ENCODE results near the gene WDR27. TPM values are rescaled to one million over a fixed set of nuclear protein-coding genes. Genes with fewer than 3 reads are reported as not detected.
A peak's percentile ranks its signal among the peaks of the same experiment; 100 is the strongest.

WDR27 gene
- total and polyA plus RNA-seq, 2 donors from 2014 or later = 12.3 to 45.0 TPM

DNA sequence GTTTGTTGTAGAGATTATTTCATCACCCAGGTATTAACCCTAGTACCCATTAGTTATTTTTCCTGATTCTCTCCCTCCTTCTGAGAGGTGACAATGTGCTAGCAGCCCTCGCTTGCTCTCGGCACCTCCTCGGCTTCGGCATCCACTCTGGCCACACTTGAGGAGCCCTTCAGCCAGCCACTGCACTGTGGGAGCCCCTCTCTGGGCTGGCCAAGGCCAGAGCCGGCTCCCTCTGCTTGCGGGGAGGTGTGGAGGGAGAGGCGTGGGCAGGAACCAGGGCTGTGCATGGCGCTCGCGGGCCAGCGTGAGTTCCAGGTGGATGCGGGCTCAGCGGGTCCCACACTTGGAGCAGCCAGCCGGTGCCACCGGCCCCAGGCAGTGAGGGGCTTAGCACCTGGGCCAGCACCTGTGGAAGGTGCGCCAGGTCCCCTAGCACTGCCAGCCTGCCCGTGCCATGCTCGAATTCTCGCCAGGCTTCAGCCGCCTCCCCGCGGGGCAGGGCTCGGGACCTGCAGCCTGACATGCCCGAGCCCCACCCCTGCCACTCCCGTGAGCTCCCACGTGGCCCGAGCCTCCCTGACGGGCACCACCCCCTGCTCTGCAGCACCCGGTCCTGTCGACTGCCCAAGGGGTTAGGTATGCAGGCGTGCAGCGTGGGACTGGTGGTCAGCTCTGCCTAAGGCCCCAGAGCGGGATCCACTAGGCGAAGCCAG is 221.9 kb downstream of the WDR27 start:
- DNase-seq (peak in 1 of 5 donors; percentile 70), FAIRE-seq (no peak)
- no peaks in the 10 kb centered on the region for H3K36me3 ChIP-seq (ENCODE audit: control insufficient read depth in 2 of 3, insufficient read depth in 3 of 3, low read length in 3 of 3)
- no peaks in the 10 kb centered on the region for H3K9me3 ChIP-seq (ENCODE audit: control insufficient read depth in 2 of 3, insufficient read depth in 1 of 3, low read length in 3 of 3)
- no peak overlapping the region for H3K27ac ChIP-seq (ENCODE audit: low read depth in 2 of 2, low read length in 2 of 2)
- H3K9ac ChIP-seq (ENCODE audit: low read length in 3 of 3) = no peak overlapping the region
- no peak overlapping the region for H3K4me3 ChIP-seq (ENCODE audit: low read length in 3 of 3)
- no peaks in the 10 kb centered on the region for H3K27me3 ChIP-seq (ENCODE audit: control insufficient read depth, insufficient read depth, low read length)
- no peaks in the 10 kb centered on the region for H3K4me1 ChIP-seq (ENCODE audit: control insufficient read depth in 2 of 3, insufficient read depth in 2 of 3, low read depth in 1 of 3, low read length in 3 of 3)
- intact Hi-C loops (cut with DNase I) = no loop called here
- TF ChIP-seq, protein P1, sequence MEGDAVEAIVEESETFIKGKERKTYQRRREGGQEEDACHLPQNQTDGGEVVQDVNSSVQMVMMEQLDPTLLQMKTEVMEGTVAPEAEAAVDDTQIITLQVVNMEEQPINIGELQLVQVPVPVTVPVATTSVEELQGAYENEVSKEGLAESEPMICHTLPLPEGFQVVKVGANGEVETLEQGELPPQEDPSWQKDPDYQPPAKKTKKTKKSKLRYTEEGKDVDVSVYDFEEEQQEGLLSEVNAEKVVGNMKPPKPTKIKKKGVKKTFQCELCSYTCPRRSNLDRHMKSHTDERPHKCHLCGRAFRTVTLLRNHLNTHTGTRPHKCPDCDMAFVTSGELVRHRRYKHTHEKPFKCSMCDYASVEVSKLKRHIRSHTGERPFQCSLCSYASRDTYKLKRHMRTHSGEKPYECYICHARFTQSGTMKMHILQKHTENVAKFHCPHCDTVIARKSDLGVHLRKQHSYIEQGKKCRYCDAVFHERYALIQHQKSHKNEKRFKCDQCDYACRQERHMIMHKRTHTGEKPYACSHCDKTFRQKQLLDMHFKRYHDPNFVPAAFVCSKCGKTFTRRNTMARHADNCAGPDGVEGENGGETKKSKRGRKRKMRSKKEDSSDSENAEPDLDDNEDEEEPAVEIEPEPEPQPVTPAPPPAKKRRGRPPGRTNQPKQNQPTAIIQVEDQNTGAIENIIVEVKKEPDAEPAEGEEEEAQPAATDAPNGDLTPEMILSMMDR (IDR thresholded peaks at IDR 0.05; ENCODE audit: borderline replicate concordance, extremely low read depth, insufficient read depth) = no peak

- TF ChIP-seq, protein P1 (IDR thresholded peaks at IDR 0.05; ENCODE audit: borderline replicate concordance, extremely low read depth, insufficient read depth) = no peak
- Histone ChIP-seq H3K27ac (ENCODE audit: low read depth in 2 of 2, low read length in 2 of 2) (no peak overlapping the region), H3K4me1 (ENCODE audit: control insufficient read depth in 2 of 3, insufficient read depth in 2 of 3, low read depth in 1 of 3, low read length in 3 of 3) (no peaks in the 10 kb centered on the region), H3K27me3 (ENCODE audit: control insufficient read depth, insufficient read depth, low read length) (no peaks in the 10 kb centered on the region), H3K9ac (ENCODE audit: low read length in 3 of 3) (no peak overlapping the region), H3K9me3 (ENCODE audit: control insufficient read depth in 2 of 3, insufficient read depth in 1 of 3, low read length in 3 of 3) (peaks cover 0 to 5% (median 0%) of the 10 kb centered on the region in 3 donors), H3K36me3 (ENCODE audit: control insufficient read depth in 2 of 3, insufficient read depth in 3 of 3, low read length in 3 of 3) (no peaks in the 10 kb centered on the region), H3K4me3 (ENCODE audit: low read length in 3 of 3) (no peak overlapping the region)
- FAIRE-seq = no peak
- intact Hi-C loops (cut with DNase I) = no loop called here
- DNase-seq = no peak
These were observed 227.5 kb downstream of the WDR27 start for GRCh38 chr6:169474362-169474761.

DNA sequence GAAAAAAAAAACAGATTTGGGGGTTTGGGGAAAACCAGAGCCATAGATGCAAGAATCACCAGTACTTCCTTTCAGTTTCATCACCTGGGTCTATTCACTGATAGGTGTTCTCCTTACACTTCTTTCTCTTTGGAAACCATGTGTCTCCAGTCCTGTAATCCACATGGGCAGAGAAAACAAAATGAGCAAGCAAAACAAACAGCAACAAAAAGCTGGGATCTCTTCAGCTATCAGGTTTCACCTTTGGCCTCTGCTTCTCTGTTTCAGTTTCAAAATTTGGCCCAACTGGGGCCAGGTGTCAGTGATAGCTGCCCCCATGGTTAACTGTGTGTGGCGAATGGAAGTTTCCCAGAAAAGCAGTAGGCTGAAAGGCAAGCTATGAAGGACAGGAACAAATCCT is 228.2 kb downstream of the WDR27 start:
- intact Hi-C loops (cut with DNase I) = no loop called here
- Histone ChIP-seq H3K9me3 (ENCODE audit: control insufficient read depth in 2 of 3, insufficient read depth in 1 of 3, low read length in 3 of 3) (peaks cover 0 to 5% (median 0%) of the 10 kb centered on the region in 3 donors), H3K27ac (ENCODE audit: low read depth in 2 of 2, low read length in 2 of 2) (no peak overlapping the region), H3K4me3 (ENCODE audit: low read length in 3 of 3) (no peak overlapping the region), H3K27me3 (ENCODE audit: control insufficient read depth, insufficient read depth, low read length) (no peaks in the 10 kb centered on the region), H3K36me3 (ENCODE audit: control insufficient read depth in 2 of 3, insufficient read depth in 3 of 3, low read length in 3 of 3) (no peaks in the 10 kb centered on the region), H3K9ac (ENCODE audit: low read length in 3 of 3) (no peak overlapping the region), H3K4me1 (ENCODE audit: control insufficient read depth in 2 of 3, insufficient read depth in 2 of 3, low read depth in 1 of 3, low read length in 3 of 3) (no peaks in the 10 kb centered on the region)
- TF ChIP-seq, protein P1 (IDR thresholded peaks at IDR 0.05; ENCODE audit: borderline replicate concordance, extremely low read depth, insufficient read depth) = no peak
- DNase-seq (no peak), FAIRE-seq (no peak)

Measured in kidney (tissue), 14 donors.